BLaER1 (cell line): Measurements from ENCODE around the gene MED22.
"Not testable (repeated sequence)": the region's sequence is repeated elsewhere in the genome, so short reads cannot be mapped to it uniquely, and the experiment has no call there.

Experiments
- H3K27ac ChIP-seq: shearing (Covaris generic); formaldehyde crosslinking; 2 replicates; pipeline ENCODE4 v1.8.1; 2022
- H3K27me3 ChIP-seq: shearing (Covaris generic); formaldehyde crosslinking; 2 replicates; pipeline ENCODE4 v1.8.1; 2022
- H3K36me3 ChIP-seq: shearing (Covaris generic); formaldehyde crosslinking; 2 replicates; pipeline ENCODE4 v1.8.1; 2022
- H3K4me1 ChIP-seq: shearing (Covaris generic); formaldehyde crosslinking; 2 replicates; pipeline ENCODE4 v1.8.1; 2022
- H3K4me2 ChIP-seq: shearing (Covaris generic); formaldehyde crosslinking; 2 replicates; pipeline ENCODE4 v1.8.1; 2022
- H3K4me3 ChIP-seq: shearing (Covaris generic); formaldehyde crosslinking; 2 replicates; pipeline ENCODE4 v1.8.1; 2022
- H3K9ac ChIP-seq: shearing (Covaris generic); formaldehyde crosslinking; 2 replicates; pipeline ENCODE4 v1.8.1; 2022
- H3K9me3 ChIP-seq: shearing (Covaris generic); formaldehyde crosslinking; 2 replicates; pipeline ENCODE4 v1.8.1; 2022
- H4K20me1 ChIP-seq: shearing (Covaris generic); formaldehyde crosslinking; 2 replicates; pipeline ENCODE4 v1.8.1; 2022
- Cebpa-rat ChIP-seq: shearing (Covaris generic); IDR thresholded peaks from 2 replicates; pipeline ENCODE4 v1.8.1; 2022

Gene MED22

GRCh38 chr9:133321411-133321935, 26.5 kb downstream of the MED22 start:
- no peaks in the 10 kb centered on the region for H4K20me1 ChIP-seq
- H3K27me3 ChIP-seq: no peaks in the 10 kb centered on the region
- no peak overlapping the region for H3K27ac ChIP-seq
- no peaks in the 10 kb centered on the region for H3K4me1 ChIP-seq
- TF ChIP-seq Cebpa-rat: no peak
- H3K4me3 ChIP-seq: no peak overlapping the region
- no peak overlapping the region for H3K9ac ChIP-seq
- peaks cover 11% of the 10 kb centered on the region; the same call in 1 of the 2 replicates for H3K9me3 ChIP-seq
- no peaks in the 10 kb centered on the region for H3K36me3 ChIP-seq
- no peak overlapping the region for H3K4me2 ChIP-seq

- H3K4me3 ChIP-seq: no peak overlapping the region
- H3K9ac ChIP-seq: no peak overlapping the region
- H4K20me1 ChIP-seq: no peaks in the 10 kb centered on the region
- peaks cover 11% of the 10 kb centered on the region; the same call in 1 of the 2 replicates for H3K9me3 ChIP-seq
- no peak overlapping the region for H3K27ac ChIP-seq
- no peaks in the 10 kb centered on the region for H3K27me3 ChIP-seq
- H3K36me3 ChIP-seq: no peaks in the 10 kb centered on the region
- no peak overlapping the region for H3K4me2 ChIP-seq
- TF ChIP-seq Cebpa-rat: no peak
- H3K4me1 ChIP-seq: no peaks in the 10 kb centered on the region
These were observed 27.5 kb downstream of the MED22 start for GRCh38 chr9:133320421-133320881.

- H3K4me2 ChIP-seq, H3K9ac ChIP-seq: not testable (repeated sequence)
These were observed 30.4 kb downstream of the MED22 start for GRCh38 chr9:133317551-133317950.

GRCh38 chr9:133315997-133316396, 31.9 kb downstream of the MED22 start:
- H3K4me1 ChIP-seq: no peaks in the 10 kb centered on the region
- no peak overlapping the region for H3K9ac ChIP-seq
- H3K36me3 ChIP-seq: no peaks in the 10 kb centered on the region
- H4K20me1 ChIP-seq: no peaks in the 10 kb centered on the region
- no peak overlapping the region for H3K27ac ChIP-seq
- no peaks in the 10 kb centered on the region for H3K9me3 ChIP-seq
- no peak for TF ChIP-seq Cebpa-rat
- no peak overlapping the region for H3K4me3 ChIP-seq
- no peak overlapping the region for H3K4me2 ChIP-seq
- H3K27me3 ChIP-seq: no peaks in the 10 kb centered on the region

More at GRCh38 chr9:133317551-133317950, 30.4 kb downstream of the MED22 start:
- H3K4me1 ChIP-seq, H4K20me1 ChIP-seq, H3K4me3 ChIP-seq, H3K27ac ChIP-seq, H3K27me3 ChIP-seq, H3K9me3 ChIP-seq, H3K36me3 ChIP-seq: not testable (repeated sequence)

- no peaks in the 10 kb centered on the region for H4K20me1 ChIP-seq
These were observed 38.3 kb downstream of the MED22 start for GRCh38 chr9:133309608-133310007.

GRCh38 chr9:133307301-133307700, 40.6 kb downstream of the MED22 start:
- Histone ChIP-seq H3K4me2 (no peak overlapping the region), H3K4me1 (peaks cover 6% of the 10 kb centered on the region), H3K36me3 (no peaks in the 10 kb centered on the region), H3K4me3 (no peak overlapping the region), H3K27me3 (no peaks in the 10 kb centered on the region), H3K27ac (no peak overlapping the region), H4K20me1 (no peaks in the 10 kb centered on the region), H3K9ac (no peak overlapping the region), H3K9me3 (no peaks in the 10 kb centered on the region)
- no peak for TF ChIP-seq Cebpa-rat

More at GRCh38 chr9:133309608-133310007, 38.3 kb downstream of the MED22 start:
- Histone ChIP-seq H3K9ac (no peak overlapping the region), H3K4me2 (no peak overlapping the region), H3K9me3 (no peaks in the 10 kb centered on the region), H3K27me3 (no peaks in the 10 kb centered on the region), H3K36me3 (no peaks in the 10 kb centered on the region), H3K4me3 (no peak overlapping the region), H3K27ac (no peak overlapping the region), H3K4me1 (peaks cover 6% of the 10 kb centered on the region)
- no peak for TF ChIP-seq Cebpa-rat

- H3K4me2 ChIP-seq: no peak overlapping the region
These were observed 41.4 kb downstream of the MED22 start for GRCh38 chr9:133306242-133307204.

GRCh38 chr9:133305731-133306130, 42.2 kb downstream of the MED22 start:
- H3K9me3 ChIP-seq: no peaks in the 10 kb centered on the region
- H3K27ac ChIP-seq: no peak overlapping the region
- H3K4me3 ChIP-seq: no peak overlapping the region
- H3K9ac ChIP-seq: no peak overlapping the region
- no peaks in the 10 kb centered on the region for H3K36me3 ChIP-seq
- peaks cover 6% of the 10 kb centered on the region for H3K4me1 ChIP-seq
- H3K27me3 ChIP-seq: no peaks in the 10 kb centered on the region
- H4K20me1 ChIP-seq: no peaks in the 10 kb centered on the region
- no peak overlapping the region for H3K4me2 ChIP-seq
- TF ChIP-seq Cebpa-rat: no peak

More at GRCh38 chr9:133306242-133307204, 41.4 kb downstream of the MED22 start:
- no peaks in the 10 kb centered on the region for H4K20me1 ChIP-seq
- H3K4me1 ChIP-seq: peaks cover 6% of the 10 kb centered on the region
- no peak overlapping the region for H3K4me3 ChIP-seq
- TF ChIP-seq Cebpa-rat: no peak
- H3K9ac ChIP-seq: no peak overlapping the region
- H3K9me3 ChIP-seq: no peaks in the 10 kb centered on the region
- no peaks in the 10 kb centered on the region for H3K27me3 ChIP-seq
- no peak overlapping the region for H3K27ac ChIP-seq
- no peaks in the 10 kb centered on the region for H3K36me3 ChIP-seq

- no peak overlapping the region for H3K4me3 ChIP-seq
- H3K9me3 ChIP-seq: no peaks in the 10 kb centered on the region
- no peaks in the 10 kb centered on the region for H3K27me3 ChIP-seq
- H3K4me1 ChIP-seq: peaks cover 6% of the 10 kb centered on the region
- no peak overlapping the region for H3K9ac ChIP-seq
- no peak overlapping the region for H3K4me2 ChIP-seq
- no peaks in the 10 kb centered on the region for H4K20me1 ChIP-seq
- no peaks in the 10 kb centered on the region for H3K36me3 ChIP-seq
- no peak overlapping the region for H3K27ac ChIP-seq
- TF ChIP-seq Cebpa-rat: no peak
These were observed 43.2 kb downstream of the MED22 start for GRCh38 chr9:133304477-133305377.
